ENCODE measurements around the gene RAB25. TPM values are rescaled to one million over a fixed set of nuclear protein-coding genes. Genes with fewer than 3 reads are reported as not detected.

Gene RAB25
- total and polyA plus RNA-seq, 2 of the 13 experiments (the other 11 are each of a cell fraction or from before 2014, with no cell fraction given), result 0.20 to 0.22 TPM

- Histone ChIP-seq H3K4me2 (ENCODE audit: low read depth, low read length) (peak overlapping the region; percentile 93), H3K27ac (ENCODE audit: extremely low read length, insufficient read depth, low read length) (peak overlapping the region; percentile 69), H3K9me3 (ENCODE audit: low read length) (no peaks in the 10 kb centered on the region), H2AFZ (ENCODE audit: low read length) (no peak overlapping the region), H3K27me3 (ENCODE audit: control insufficient read depth in 1 of 2, insufficient read depth in 2 of 2, low read length in 2 of 2) (0 out of 5 replicates have a peak, but pooled peaks cover 0 to 8% of the 10 kb centered on the region in 2 experiments), H3K79me2 (ENCODE audit: insufficient read depth, low read length) (no peaks in the 10 kb centered on the region), H4K20me1 (ENCODE audit: insufficient read depth, low read length) (no peaks in the 10 kb centered on the region), H3K36me3 (replicated peaks in 1 of 2; ENCODE audit: control insufficient read depth in 1 of 2, insufficient read depth in 2 of 2, low read length in 2 of 2) (no peaks in the 10 kb centered on the region), H3K4me3 (replicated peaks in 1 of 3; ENCODE audit: insufficient read depth in 1 of 3, low read depth in 2 of 3, low read length in 3 of 3) (peak overlapping the region in 1 of 3 experiments; percentile 74; a peak in 1 of 6 replicates), H3K9ac (ENCODE audit: insufficient read depth, low read depth, low read length) (peak overlapping the region; percentile 79), H3K4me1 (ENCODE audit: insufficient read depth, low read length) (peaks cover 95% of the 10 kb centered on the region)
- FAIRE-seq (no peak), ATAC-seq (no peak), DNase-seq (ENCODE audit: low spot score) (no peak)
- BruUV-seq (replicated peaks), result no TSS peak
- in situ Hi-C loops (cut with HindIII; ENCODE audit: extremely low pct_ligation_motif_present, low pct_unique_long_range_greater_than_20kb) (no loop called here), intact Hi-C loops (cut with micrococcal nuclease; ENCODE audit: unreplicated experiment) (no loop called here)
- ChIA-PET POLR2A (interaction anchor here (1.0 to 6.9 kb wide), 5 partner anchors 12 to 179 kb away, joined by 3 to 84 read pairs (median 56); partner anchors contain the start of genes LMNA and SMG5), CTCF (ENCODE audit: low intra/inter-chr PET ratio, low total read pairs) (no interaction called here)
- WGBS (ENCODE audit: low lambda C conversion rate), result 74% methylated on average over 9 of the region's 9 CpGs
- TF ChIP-seq XBP1 (CRISPR knock-in tag; IDR thresholded peaks at IDR 0.05) (no peak), TAF1 (CRISPR knock-in tag; IDR thresholded peaks at IDR 0.05) (0 out of 2 replicates have a peak, but pooled peaks have one; percentile 21)
Observed at GRCh38 chr1:156103521-156103947, 42.6 kb downstream of the RAB25 start.

- ATAC-seq (peak; percentile 49), DNase-seq (ENCODE audit: low spot score) (peak; percentile 50), FAIRE-seq (no peak)
- no peaks in the 10 kb centered on the region for H3K36me3 ChIP-seq (replicated peaks in 1 of 2; ENCODE audit: control insufficient read depth in 1 of 2, insufficient read depth in 2 of 2, low read length in 2 of 2)
- H3K4me2 ChIP-seq (ENCODE audit: low read depth, low read length), result peak overlapping the region; percentile 93
- H3K27ac ChIP-seq (ENCODE audit: extremely low read length, insufficient read depth, low read length), result peak overlapping the region; percentile 69
- H4K20me1 ChIP-seq (ENCODE audit: insufficient read depth, low read length), result no peaks in the 10 kb centered on the region
- peak overlapping the region in 1 of 3 experiments; percentile 74; a peak in 2 of 6 replicates for H3K4me3 ChIP-seq (replicated peaks in 1 of 3; ENCODE audit: insufficient read depth in 1 of 3, low read depth in 2 of 3, low read length in 3 of 3)
- WGBS (ENCODE audit: low lambda C conversion rate), result 41% methylated on average over 8 of the region's 15 CpGs
- H3K9me3 ChIP-seq (ENCODE audit: low read length), result no peaks in the 10 kb centered on the region
- CTCF ChIA-PET (ENCODE audit: low intra/inter-chr PET ratio, low total read pairs), result no interaction called here
- peak overlapping the region; percentile 79 for H3K9ac ChIP-seq (ENCODE audit: insufficient read depth, low read depth, low read length)
- BruUV-seq (replicated peaks), result no TSS peak
- 0 out of 5 replicates have a peak, but pooled peaks cover 0 to 8% of the 10 kb centered on the region in 2 experiments for H3K27me3 ChIP-seq (ENCODE audit: control insufficient read depth in 1 of 2, insufficient read depth in 2 of 2, low read length in 2 of 2)
- H2AFZ ChIP-seq (ENCODE audit: low read length), result no peak overlapping the region
- H3K4me1 ChIP-seq (ENCODE audit: insufficient read depth, low read length), result peaks cover 95% of the 10 kb centered on the region
- intact Hi-C loops (cut with micrococcal nuclease; ENCODE audit: unreplicated experiment), result loop anchor here (2.0 kb wide), 1 partner anchor 19 kb away; no protein-coding TSS in a partner anchor
- POLR2A ChIA-PET, result interaction anchor here (0.7 to 6.9 kb wide), 9 partner anchors 7 to 178 kb away, joined by 3 to 84 read pairs (median 4); partner anchors contain the start of genes LMNA, PMF1 and SMG5
- in situ Hi-C loops (cut with HindIII; ENCODE audit: extremely low pct_ligation_motif_present, low pct_unique_long_range_greater_than_20kb), result no loop called here
- H3K79me2 ChIP-seq (ENCODE audit: insufficient read depth, low read length), result no peaks in the 10 kb centered on the region
- TF ChIP-seq DMAP1 (CRISPR knock-in tag; IDR thresholded peaks at IDR 0.05), result 0 out of 2 replicates have a peak, but pooled peaks have one; percentile 42
- TF ChIP-seq MLX (CRISPR knock-in tag; IDR thresholded peaks at IDR 0.05), result no peak
- TF ChIP-seq NKX3-1 (CRISPR knock-in tag; IDR thresholded peaks at IDR 0.05), result no peak
- TF ChIP-seq ZNF263 (CRISPR knock-in tag; IDR thresholded peaks at IDR 0.05), result peak; percentile 98
- TF ChIP-seq RBAK (CRISPR knock-in tag; IDR thresholded peaks at IDR 0.05), result no peak
- no peak for TF ChIP-seq CENPT (CRISPR knock-in tag; IDR thresholded peaks at IDR 0.05; ENCODE audit: low read depth)
- TF ChIP-seq CHD4 (IDR thresholded peaks at IDR 0.05; ENCODE audit: borderline replicate concordance, low read length), result 0 out of 2 replicates have a peak, but pooled peaks have one; percentile 27
- TF ChIP-seq THAP7 (CRISPR knock-in tag; IDR thresholded peaks at IDR 0.05), result 0 out of 2 replicates have a peak, but pooled peaks have one; percentile 59
- peak; percentile 11 for TF ChIP-seq TEAD3 (CRISPR knock-in tag; optimal IDR thresholded peaks at IDR 0.05; ENCODE audit: borderline replicate concordance)
- TF ChIP-seq RFX3 (CRISPR knock-in tag; IDR thresholded peaks at IDR 0.05), result peak; percentile 22; the same call in 1 of the 2 replicates
- peak; percentile 11; the same call in 1 of the 2 replicates for TF ChIP-seq HIC2 (CRISPR knock-in tag; IDR thresholded peaks at IDR 0.05; ENCODE audit: low read depth)
Observed at GRCh38 chr1:156104065-156104810, 43.3 kb downstream of the RAB25 start.
